ENCODE results near the gene WDR75. TPM values are rescaled to one million over a fixed set of nuclear protein-coding genes. Genes with fewer than 3 reads are reported as not detected.

WDR75 gene
- total and polyA plus RNA-seq, 2 of the 13 experiments (the other 11 are each of a cell fraction or from before 2014, with no cell fraction given): 63.0 to 74.1 TPM

DNA sequence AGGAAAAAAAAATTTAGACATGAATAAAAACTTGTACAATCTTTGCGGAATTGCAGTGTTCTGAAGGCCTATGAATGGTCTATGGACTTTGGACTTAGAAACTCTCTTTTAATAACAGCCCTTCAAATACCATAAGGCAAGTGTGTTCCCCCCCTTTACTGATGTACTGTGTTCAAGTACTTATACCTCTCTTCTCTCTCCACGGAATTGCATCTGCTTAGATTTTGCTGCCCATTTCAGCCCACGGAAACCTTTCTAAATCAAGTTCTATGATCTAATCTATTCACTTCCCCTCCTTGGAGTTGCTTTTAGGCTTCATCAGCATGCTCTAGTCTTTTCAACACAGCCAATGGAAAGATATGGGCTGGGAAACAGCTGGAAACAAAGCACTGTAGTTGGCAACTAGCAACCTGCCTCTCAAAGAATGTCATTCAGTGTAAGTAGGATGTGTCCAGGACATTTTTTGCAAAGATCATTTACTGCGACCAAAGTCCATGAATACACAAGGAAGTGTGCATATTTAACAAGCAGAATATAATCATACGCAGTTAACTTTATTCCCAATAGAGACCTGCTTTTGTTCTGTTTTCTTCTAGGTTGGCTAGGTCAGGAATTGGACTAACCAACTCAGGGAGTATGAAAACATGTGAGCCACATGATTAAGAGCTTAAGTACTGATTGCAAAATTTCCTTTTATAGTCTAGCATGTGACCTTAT, 81.3 kb downstream of the WDR75 start (continued):
- TF ChIP-seq, protein P1, sequence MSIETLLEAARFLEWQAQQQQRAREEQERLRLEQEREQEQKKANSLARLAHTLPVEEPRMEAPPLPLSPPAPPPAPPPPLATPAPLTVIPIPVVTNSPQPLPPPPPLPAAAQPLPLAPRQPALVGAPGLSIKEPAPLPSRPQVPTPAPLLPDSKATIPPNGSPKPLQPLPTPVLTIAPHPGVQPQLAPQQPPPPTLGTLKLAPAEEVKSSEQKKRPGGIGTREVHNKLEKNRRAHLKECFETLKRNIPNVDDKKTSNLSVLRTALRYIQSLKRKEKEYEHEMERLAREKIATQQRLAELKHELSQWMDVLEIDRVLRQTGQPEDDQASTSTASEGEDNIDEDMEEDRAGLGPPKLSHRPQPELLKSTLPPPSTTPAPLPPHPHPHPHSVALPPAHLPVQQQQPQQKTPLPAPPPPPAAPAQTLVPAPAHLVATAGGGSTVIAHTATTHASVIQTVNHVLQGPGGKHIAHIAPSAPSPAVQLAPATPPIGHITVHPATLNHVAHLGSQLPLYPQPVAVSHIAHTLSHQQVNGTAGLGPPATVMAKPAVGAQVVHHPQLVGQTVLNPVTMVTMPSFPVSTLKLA (IDR thresholded peaks at IDR 0.05): no peak
- TF ChIP-seq, protein P2, sequence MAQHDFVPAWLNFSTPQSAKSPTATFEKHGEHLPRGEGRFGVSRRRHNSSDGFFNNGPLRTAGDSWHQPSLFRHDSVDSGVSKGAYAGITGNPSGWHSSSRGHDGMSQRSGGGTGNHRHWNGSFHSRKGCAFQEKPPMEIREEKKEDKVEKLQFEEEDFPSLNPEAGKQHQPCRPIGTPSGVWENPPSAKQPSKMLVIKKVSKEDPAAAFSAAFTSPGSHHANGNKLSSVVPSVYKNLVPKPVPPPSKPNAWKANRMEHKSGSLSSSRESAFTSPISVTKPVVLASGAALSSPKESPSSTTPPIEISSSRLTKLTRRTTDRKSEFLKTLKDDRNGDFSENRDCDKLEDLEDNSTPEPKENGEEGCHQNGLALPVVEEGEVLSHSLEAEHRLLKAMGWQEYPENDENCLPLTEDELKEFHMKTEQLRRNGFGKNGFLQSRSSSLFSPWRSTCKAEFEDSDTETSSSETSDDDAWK (CRISPR knock-in tag; IDR thresholded peaks at IDR 0.05): no peak
- TF ChIP-seq CCAR2 (optimal IDR thresholded peaks at IDR 0.05; ENCODE audit: low read depth, low read length) (no peak), NCOA1 (CRISPR knock-in tag; IDR thresholded peaks at IDR 0.05) (no peak), ZNF550 (CRISPR knock-in tag; IDR thresholded peaks at IDR 0.05; ENCODE audit: borderline replicate concordance) (no peak), ZNF564 (CRISPR knock-in tag; IDR thresholded peaks at IDR 0.05) (no peak), TAF1 (CRISPR knock-in tag; IDR thresholded peaks at IDR 0.05) (no peak), ZNF773 (CRISPR knock-in tag; IDR thresholded peaks at IDR 0.05; ENCODE audit: borderline replicate concordance) (no peak), HOXA9 (CRISPR knock-in tag; IDR thresholded peaks at IDR 0.05; ENCODE audit: borderline replicate concordance) (no peak), ZNF782 (CRISPR knock-in tag; IDR thresholded peaks at IDR 0.05; ENCODE audit: borderline replicate concordance) (no peak), PHF21A (CRISPR knock-in tag; IDR thresholded peaks at IDR 0.05) (no peak), ZNF644 (CRISPR knock-in tag; IDR thresholded peaks at IDR 0.05; ENCODE audit: low read depth) (peak; percentile 68; the same call in 1 of the 2 replicates), ZNF296 (CRISPR knock-in tag; conservative IDR thresholded peaks at IDR 0.05) (no peak), ZSCAN9 (CRISPR knock-in tag; IDR thresholded peaks at IDR 0.05; ENCODE audit: borderline replicate concordance) (peak; percentile 88; the same call in 1 of the 2 replicates), HHEX (CRISPR knock-in tag; IDR thresholded peaks at IDR 0.05) (no peak), MTF1 (CRISPR knock-in tag; IDR thresholded peaks at IDR 0.05) (no peak), BHLHE40 (IDR thresholded peaks at IDR 0.05; ENCODE audit: low read length) (no peak), ZFAT (CRISPR knock-in tag; conservative IDR thresholded peaks at IDR 0.05) (no peak), IKZF4 (CRISPR knock-in tag; IDR thresholded peaks at IDR 0.05; ENCODE audit: borderline replicate concordance, low read depth, not compliant biosample characterization) (no peak), ZNF234 (CRISPR knock-in tag; conservative IDR thresholded peaks at IDR 0.05) (no peak)
- TF ChIP-seq, protein P3, sequence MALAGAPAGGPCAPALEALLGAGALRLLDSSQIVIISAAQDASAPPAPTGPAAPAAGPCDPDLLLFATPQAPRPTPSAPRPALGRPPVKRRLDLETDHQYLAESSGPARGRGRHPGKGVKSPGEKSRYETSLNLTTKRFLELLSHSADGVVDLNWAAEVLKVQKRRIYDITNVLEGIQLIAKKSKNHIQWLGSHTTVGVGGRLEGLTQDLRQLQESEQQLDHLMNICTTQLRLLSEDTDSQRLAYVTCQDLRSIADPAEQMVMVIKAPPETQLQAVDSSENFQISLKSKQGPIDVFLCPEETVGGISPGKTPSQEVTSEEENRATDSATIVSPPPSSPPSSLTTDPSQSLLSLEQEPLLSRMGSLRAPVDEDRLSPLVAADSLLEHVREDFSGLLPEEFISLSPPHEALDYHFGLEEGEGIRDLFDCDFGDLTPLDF (CRISPR knock-in tag; IDR thresholded peaks at IDR 0.05): no peak
- TF ChIP-seq, protein P4, sequence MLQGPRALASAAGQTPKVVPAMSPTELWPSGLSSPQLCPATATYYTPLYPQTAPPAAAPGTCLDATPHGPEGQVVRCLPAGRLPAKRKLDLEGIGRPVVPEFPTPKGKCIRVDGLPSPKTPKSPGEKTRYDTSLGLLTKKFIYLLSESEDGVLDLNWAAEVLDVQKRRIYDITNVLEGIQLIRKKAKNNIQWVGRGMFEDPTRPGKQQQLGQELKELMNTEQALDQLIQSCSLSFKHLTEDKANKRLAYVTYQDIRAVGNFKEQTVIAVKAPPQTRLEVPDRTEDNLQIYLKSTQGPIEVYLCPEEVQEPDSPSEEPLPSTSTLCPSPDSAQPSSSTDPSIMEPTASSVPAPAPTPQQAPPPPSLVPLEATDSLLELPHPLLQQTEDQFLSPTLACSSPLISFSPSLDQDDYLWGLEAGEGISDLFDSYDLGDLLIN (CRISPR knock-in tag; IDR thresholded peaks at IDR 0.05; ENCODE audit: borderline replicate concordance): no peak
- TF ChIP-seq, protein P5, sequence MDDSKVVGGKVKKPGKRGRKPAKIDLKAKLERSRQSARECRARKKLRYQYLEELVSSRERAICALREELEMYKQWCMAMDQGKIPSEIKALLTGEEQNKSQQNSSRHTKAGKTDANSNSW (CRISPR knock-in tag; IDR thresholded peaks at IDR 0.05; ENCODE audit: borderline replicate concordance): no peak
- TF ChIP-seq, protein P6, sequence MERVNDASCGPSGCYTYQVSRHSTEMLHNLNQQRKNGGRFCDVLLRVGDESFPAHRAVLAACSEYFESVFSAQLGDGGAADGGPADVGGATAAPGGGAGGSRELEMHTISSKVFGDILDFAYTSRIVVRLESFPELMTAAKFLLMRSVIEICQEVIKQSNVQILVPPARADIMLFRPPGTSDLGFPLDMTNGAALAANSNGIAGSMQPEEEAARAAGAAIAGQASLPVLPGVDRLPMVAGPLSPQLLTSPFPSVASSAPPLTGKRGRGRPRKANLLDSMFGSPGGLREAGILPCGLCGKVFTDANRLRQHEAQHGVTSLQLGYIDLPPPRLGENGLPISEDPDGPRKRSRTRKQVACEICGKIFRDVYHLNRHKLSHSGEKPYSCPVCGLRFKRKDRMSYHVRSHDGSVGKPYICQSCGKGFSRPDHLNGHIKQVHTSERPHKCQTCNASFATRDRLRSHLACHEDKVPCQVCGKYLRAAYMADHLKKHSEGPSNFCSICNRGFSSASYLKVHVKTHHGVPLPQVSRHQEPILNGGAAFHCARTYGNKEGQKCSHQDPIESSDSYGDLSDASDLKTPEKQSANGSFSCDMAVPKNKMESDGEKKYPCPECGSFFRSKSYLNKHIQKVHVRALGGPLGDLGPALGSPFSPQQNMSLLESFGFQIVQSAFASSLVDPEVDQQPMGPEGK (CRISPR knock-in tag; IDR thresholded peaks at IDR 0.05): no peak; the same call in 1 of the 2 replicates
